Measurements from ENCODE around the gene CFAP20.
"Not testable (repeated sequence)": the region's sequence is repeated elsewhere in the genome, so short reads cannot be mapped to it uniquely, and the experiment has no call there.

Gene CFAP20

DNA sequence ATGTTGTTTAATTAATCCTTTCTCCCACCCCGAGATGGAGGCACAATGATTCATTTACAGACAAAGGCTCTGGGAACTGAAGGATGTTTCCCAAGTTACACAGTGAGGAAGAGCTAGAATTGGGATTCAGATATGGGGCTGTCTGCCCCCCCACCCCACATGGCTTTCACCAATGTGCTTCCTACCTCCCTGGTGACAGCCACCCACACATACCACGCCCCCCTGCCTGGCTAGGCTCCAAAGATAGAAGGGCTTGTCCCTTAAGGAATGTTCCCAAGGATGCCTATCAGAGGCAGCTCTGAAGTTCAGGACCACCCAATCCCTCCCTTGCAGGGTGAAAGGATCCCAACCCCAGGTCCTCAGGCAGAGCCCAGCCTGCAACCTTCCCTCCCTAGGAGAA, 32.9 kb downstream of the CFAP20 start:
- DNase-seq (ENCODE audit: low read depth) = no peak

DNA sequence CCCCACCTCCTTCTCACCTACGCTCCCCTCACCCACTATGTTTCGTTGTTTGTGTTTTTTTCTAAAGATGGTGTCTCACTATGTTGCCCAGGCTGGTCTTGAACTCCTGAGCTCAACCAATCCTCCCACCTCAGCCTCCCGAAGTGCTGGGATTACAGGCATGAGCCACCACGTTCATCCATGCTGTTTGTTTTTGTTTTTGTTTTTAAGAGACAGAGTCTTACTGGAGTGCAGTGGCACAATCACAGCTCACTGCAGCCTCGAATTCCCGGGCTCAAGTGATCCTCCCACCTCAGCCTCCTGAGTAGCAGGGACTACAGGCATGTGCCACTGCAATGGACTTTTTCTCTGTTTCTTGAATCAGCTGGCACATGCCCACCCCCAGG, 33.6 kb downstream of the CFAP20 start:
- not testable (repeated sequence) for DNase-seq (ENCODE audit: low read depth)

- DNase-seq (ENCODE audit: low read depth) = no peak
Observed at GRCh38 chr16:58094791-58095574, 34.2 kb downstream of the CFAP20 start.

DNA sequence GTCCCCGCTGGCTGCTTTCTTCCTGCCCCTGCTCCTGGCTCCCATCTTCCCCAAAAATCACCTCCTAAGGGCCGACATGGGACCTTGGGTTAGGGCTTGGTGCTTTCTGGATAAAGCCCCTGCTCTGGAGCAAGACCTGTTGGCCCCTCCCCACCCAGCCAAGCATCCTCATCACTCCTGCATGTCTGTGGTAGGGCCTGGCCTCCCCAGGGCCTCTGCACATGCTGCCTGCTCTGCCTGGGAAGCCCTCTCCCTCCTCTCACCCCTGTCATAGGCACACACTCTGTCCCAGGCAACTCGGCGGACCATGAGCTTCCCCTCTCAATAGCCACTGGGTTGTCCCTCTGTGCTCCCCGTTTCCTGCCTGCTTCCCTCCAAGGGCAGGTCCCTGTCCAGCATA, 35.2 kb downstream of the CFAP20 start:
- no peak for DNase-seq (ENCODE audit: low read depth)

- DNase-seq (ENCODE audit: low read depth) = not testable (repeated sequence)
Observed at GRCh38 chr16:58090396-58090795, 38.8 kb downstream of the CFAP20 start.

DNA sequence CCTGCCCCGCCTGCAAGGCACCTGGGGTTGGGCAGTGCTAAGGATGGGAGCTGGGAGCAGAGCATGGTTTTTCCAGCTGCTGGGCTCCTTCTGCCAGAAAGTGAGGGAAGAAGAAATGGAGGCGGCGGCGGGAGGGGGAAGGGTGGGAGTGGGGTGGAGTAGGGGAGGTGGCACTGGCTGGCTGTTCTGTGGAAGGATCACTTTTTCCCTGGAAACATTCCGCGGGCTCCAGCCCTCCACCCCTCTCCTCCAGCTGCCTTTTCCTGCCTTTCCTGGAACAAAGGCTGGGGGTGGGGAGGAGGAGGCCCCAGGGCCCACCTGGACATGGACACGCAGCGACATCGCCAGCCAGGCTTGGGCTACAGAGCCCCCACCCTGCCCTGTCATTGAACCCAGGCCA, 41.1 kb downstream of the CFAP20 start:
- DNase-seq (ENCODE audit: low read depth) = no peak

DNA sequence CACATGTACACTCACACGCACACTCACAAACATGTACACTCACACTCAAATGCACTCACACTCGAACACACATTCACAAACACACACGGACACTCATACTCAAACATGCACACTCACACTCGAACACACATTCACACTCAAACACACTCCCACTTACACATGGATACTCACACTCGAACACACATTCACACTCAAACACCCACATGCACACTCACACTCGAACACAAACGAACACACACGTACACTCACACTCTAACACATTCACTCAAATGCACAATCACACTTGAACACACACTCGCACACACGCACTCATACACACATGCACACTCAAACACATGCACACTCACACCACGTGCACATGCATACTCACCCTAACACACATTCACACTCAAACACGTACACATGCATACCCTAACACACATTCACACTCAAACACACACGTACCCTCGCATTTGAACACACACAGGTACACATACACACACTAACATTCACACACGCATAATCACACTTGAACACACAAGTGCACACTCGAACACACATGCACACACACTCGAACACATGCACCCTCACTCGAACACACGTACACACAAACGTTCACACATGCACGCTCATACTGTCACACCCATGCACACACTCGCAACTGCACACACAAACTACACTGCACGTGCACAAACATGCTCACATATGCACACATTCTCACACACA, 41.8 kb downstream of the CFAP20 start:
- no peak for DNase-seq (ENCODE audit: low read depth)

- DNase-seq (ENCODE audit: low read depth) = no peak
Observed at GRCh38 chr16:58086381-58087208, 42.6 kb downstream of the CFAP20 start.

DNA sequence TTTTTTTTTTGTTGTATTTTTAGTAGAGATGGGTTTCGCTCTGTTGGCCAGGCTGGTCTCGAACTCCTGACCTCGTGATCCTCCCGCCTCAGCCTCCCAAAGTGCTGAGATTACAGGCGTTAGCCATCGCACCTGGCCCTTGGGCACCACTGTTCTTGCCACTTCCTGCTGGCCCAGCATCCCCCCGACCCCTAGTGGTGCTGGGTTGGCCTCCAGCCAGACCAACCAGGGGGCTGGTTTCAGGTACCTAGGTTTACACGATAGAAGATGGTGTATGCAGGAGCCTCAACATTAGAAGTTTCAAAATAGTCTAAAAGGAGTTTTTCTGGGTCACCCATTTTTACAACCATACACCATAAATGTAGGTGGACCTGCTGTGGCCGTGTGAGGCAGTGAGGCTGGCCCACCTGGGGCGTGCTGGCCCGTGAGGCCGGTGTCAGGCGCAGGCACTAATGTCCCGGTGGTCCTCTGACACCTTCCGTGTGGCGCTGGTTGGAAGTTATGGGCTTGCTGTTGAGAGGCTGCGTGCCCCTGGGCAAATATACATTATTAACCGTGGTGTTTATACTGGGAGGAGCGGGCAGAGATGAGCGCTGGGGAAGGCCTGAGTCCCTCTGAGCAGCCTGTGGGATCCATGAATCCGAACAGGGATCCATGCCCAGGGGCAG, 43.5 kb downstream of the CFAP20 start:
- DNase-seq (ENCODE audit: low read depth) = no peak

GRCh38 chr16:58085171-58085570, 44.0 kb downstream of the CFAP20 start:
- no peak for DNase-seq (ENCODE audit: low read depth)

DNA sequence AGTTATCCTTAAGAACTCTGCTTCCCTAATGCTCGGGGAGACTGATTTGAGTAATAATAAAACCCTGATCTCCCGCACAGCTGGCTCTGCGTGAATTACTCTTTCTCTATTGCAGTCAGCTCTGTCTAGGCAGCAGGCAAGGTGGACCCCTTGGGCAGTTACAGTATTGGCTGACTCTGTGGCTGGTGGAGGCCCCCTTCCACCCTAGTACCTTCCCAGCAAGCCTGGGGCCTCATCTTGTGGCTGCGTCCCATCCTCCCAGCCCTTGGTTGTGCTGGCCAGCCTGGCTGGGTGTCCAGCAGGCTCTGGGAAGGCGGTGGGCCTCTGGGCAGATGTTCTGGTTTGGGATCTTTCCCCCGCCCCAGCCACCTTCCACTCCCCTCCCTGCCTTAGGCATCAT, 44.5 kb downstream of the CFAP20 start:
- no peak for DNase-seq (ENCODE audit: low read depth)

DNA sequence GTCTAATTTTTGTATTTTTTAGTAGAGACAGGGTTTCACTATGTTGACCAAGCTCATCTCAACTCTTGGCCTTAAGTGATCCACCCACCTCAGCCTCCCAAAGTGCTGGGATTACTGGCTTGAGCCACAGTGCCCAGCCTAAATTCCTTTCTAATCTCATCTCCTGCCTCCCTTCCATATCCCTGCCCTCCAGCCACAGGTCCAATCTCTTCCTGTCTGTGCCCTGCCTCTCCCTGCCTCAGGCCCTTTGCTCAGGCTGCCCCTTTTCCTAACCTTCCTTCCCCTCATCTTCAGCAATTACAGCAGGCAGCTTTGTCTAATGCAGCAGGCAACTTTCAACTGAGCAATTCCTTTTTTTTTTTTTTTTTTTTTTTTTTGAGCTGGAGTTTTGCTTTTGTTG, 46.8 kb downstream of the CFAP20 start:
- no peak for DNase-seq (ENCODE audit: low read depth)

GRCh38 chr16:58080657-58081056, 48.5 kb downstream of the CFAP20 start:
- not testable (repeated sequence) for DNase-seq (ENCODE audit: low read depth)

DNA sequence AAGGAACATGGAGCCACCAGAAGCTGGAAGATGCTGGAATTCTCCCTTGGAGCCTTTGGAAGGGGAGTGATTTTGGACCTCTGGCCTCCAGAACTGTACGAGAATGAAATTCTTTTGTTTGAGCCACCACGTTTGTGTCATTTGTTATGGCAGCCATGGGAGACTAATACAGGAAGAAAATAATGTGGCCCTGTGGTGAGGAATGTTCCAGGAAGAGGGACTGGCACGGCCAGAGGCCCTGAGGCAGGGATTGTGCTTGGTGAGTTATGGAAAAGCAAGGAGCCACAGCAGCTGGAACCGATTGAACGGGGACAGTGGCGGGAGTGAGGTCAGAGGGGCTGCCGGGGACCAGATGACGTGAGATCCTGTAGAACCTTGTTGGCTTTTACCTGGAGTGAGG, 51.4 kb downstream of the CFAP20 start:
- no peak for DNase-seq (ENCODE audit: low read depth)

GRCh38 chr16:58076514-58076913, 52.7 kb downstream of the CFAP20 start:
- no peak for DNase-seq (ENCODE audit: low read depth)

GRCh38 chr16:58074657-58075056, 54.5 kb downstream of the CFAP20 start:
- no peak for DNase-seq (ENCODE audit: low read depth)

- not testable (repeated sequence) for DNase-seq (ENCODE audit: low read depth)
Observed at GRCh38 chr16:58073086-58073485, 56.1 kb downstream of the CFAP20 start.

DNA sequence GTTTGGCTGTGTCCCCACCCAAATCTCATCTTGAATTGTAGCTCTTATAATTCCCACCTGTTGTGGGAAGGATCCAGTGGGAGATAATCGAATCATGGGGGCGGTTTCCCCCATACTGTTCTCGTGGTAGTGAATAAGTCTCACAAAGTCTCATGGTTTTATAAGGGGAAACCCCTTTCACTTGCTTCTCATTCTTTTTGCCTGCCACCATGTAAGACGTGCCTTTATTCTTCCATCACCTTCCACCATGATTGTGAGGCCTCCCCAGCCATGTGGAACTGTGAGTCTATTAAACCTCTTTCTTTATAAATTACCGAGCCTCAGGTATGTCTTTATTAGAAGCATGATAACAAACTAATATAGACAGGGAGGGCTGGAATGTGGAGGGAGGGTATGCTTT, 57.0 kb downstream of the CFAP20 start:
- not testable (repeated sequence) for DNase-seq (ENCODE audit: low read depth)

DNA sequence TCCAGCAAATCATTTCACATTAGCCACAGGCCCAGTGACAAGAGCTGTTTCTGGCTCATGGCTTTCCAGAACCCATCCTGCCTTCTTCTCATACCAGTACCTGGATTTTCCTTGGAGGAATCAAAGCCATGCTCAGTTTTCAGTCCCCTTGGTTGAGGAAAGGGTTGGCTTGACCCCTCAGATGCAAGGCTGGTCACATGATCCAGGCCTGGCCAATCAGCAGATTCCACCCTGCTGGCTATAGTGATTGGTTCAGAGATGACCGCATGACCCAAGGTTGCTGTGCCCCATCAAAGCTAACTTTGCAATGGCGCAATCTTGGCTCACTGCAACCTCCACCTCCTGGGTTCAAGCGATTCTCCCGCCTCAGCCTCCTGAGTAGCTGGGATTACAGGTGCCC, 58.6 kb downstream of the CFAP20 start:
- no peak for DNase-seq (ENCODE audit: low read depth)

Measured in HS-5 (cell line).